Transverse colon (tissue), 4 donors: ENCODE measurements around the gene RAPGEF4.
"Not testable (repeated sequence)": the region's sequence is repeated elsewhere in the genome, so short reads cannot be mapped to it uniquely, and the experiment has no call there.

Experiments
- CTCF ChIP-seq, 5 experiments: fragments of 200-600 bp in 3 of 5; fragments of 450-650 bp in 2 of 5; sonication (generic) in 3 of 5; IDR thresholded peaks; 1 replicate in 2 of 5; 2 replicates in 3 of 5; pipeline ENCODE4 v1.5.1; 2016 to 2017; ENCODE audit warnings: antibody characterized with exemption in 5 of 5, inconsistent platforms in 3 of 5, mild to moderate bottlenecking in 2 of 5, moderate library complexity in 1 of 5
- EP300 ChIP-seq: sonication (generic); formaldehyde crosslinking; IDR thresholded peaks from one replicate; pipeline ENCODE4 v1.6.1; 2017; ENCODE audit warnings: antibody characterized with exemption, low read depth
- POLR2A ChIP-seq: fragments of 450-650 bp; IDR thresholded peaks from one replicate; pipeline ENCODE4 v1.6.1; 2016; ENCODE audit warnings: antibody characterized with exemption, mild to moderate bottlenecking, moderate library complexity
- POLR2AphosphoS5 ChIP-seq, 3 donors: sonication (generic); formaldehyde crosslinking; IDR thresholded peaks; one replicate each; pipeline ENCODE4 v1.6.1; 2016; ENCODE audit warnings: antibody characterized with exemption in 3 of 3

GRCh38 chr2:172803308-172803707 is 67.7 kb downstream of the RAPGEF4 start:
- not testable (repeated sequence) for TF ChIP-seq POLR2AphosphoS5 (IDR thresholded peaks at IDR 0.05); EP300; CTCF (IDR thresholded peaks at IDR 0.05); POLR2A
